ENCODE results near the gene MYBPH.

DNA sequence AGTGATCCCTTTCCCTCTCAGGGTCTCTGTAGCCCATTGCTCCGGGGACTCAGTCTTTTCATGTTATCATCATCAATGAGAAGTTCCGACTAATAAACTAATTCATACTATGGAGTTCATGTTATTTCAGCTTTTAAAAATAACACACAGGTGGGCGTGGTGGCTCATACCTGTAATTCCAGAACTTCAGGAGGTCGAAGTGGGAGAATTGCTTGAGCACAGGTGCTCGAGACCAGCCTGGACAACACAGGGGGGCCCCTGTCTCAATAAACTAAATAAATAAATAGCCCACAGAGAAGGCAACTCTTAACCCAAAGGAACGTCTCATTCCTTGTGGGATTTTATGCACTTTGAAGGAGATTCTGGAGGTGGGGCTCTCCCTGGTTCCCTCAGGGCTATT, 14.5 kb downstream of the MYBPH start:
- TF ChIP-seq POLR2A (IDR thresholded peaks at IDR 0.05): no peak
- TF ChIP-seq, protein P1, sequence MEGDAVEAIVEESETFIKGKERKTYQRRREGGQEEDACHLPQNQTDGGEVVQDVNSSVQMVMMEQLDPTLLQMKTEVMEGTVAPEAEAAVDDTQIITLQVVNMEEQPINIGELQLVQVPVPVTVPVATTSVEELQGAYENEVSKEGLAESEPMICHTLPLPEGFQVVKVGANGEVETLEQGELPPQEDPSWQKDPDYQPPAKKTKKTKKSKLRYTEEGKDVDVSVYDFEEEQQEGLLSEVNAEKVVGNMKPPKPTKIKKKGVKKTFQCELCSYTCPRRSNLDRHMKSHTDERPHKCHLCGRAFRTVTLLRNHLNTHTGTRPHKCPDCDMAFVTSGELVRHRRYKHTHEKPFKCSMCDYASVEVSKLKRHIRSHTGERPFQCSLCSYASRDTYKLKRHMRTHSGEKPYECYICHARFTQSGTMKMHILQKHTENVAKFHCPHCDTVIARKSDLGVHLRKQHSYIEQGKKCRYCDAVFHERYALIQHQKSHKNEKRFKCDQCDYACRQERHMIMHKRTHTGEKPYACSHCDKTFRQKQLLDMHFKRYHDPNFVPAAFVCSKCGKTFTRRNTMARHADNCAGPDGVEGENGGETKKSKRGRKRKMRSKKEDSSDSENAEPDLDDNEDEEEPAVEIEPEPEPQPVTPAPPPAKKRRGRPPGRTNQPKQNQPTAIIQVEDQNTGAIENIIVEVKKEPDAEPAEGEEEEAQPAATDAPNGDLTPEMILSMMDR (IDR thresholded peaks at IDR 0.05): no peak
